Uterus (tissue), 4 donors: ENCODE results near the gene ITPR3. TPM values are rescaled to one million over a fixed set of nuclear protein-coding genes. Genes with fewer than 3 reads are reported as not detected.

ENCODE experiments used
- DNase-seq, 2 donors: peaks; one replicate each; pipeline ENCODE4 v3.0.0-alpha.2; 2019 to 2020
- H3K27ac ChIP-seq, 2 donors: fragments of 200-600 bp; sonication (generic); 1 replicate in 1 of 2; 2 replicates in 1 of 2; pipeline ENCODE4 v1.5.1; 2016 to 2018
- H3K27me3 ChIP-seq, 2 donors: fragments of 200-600 bp; sonication (generic); one replicate each; pipeline ENCODE4 v1.5.1; 2018 to 2019; ENCODE audit warnings: control low read depth in 1 of 2
- H3K36me3 ChIP-seq, 2 donors: fragments of 200-600 bp; sonication (generic); one replicate each; pipeline ENCODE4 v1.5.1; 2019; ENCODE audit warnings: control low read depth in 1 of 2
- H3K4me1 ChIP-seq, 2 donors: fragments of 200-600 bp; sonication (generic); one replicate each; pipeline ENCODE4 v1.5.1; 2018 to 2019; ENCODE audit warnings: control low read depth in 1 of 2
- H3K4me3 ChIP-seq, 2 donors: fragments of 200-600 bp; sonication (generic); 1 replicate in 1 of 2; 2 replicates in 1 of 2; pipeline ENCODE4 v1.5.1; 2018 to 2019; ENCODE audit warnings: mild to moderate bottlenecking in 1 of 2
- H3K9me3 ChIP-seq, 2 donors: fragments of 200-600 bp; sonication (generic); one replicate each; pipeline ENCODE4 v1.5.1; 2019; ENCODE audit warnings: control low read depth in 1 of 2
- POLR2A ChIP-seq, 2 donors: fragments of 450-650 bp; IDR thresholded peaks; one replicate each; pipeline ENCODE4 v1.6.1; 2016; ENCODE audit warnings: antibody characterized with exemption in 2 of 2, mild to moderate bottlenecking in 1 of 2, moderate library complexity in 1 of 2
- intact Hi-C: fragments of 100-400 bp; cut with DNase I; formaldehyde crosslinking; loops from one replicate; pipeline ENCODE4 v1.15.1; 2023; ENCODE audit warnings: low total_unique reads
- total RNA-seq, 4 donors: library from RNA; depleted of rRNA in 3 of 4; stranded (reverse); fragments of >200 nt in 3 of 4; gene quantifications; one replicate each; pipeline versions ENCODE4 v1.1.0 to v1.2.4, GENCODE V29; 2014 to 2023
- TF ChIP-seq, protein P1 (sequence below), 4 experiments: fragments of 200-600 bp in 2 of 4; fragments of 450-650 bp in 2 of 4; sonication (generic) in 2 of 4; IDR thresholded peaks; one replicate each; pipeline ENCODE4 v1.5.1; 2016 to 2019; ENCODE audit warnings: antibody characterized with exemption in 4 of 4, mild to moderate bottlenecking in 2 of 4, moderate library complexity in 1 of 4
- donor health status: DM: yes; HTN: yes; CAD: no.

The ITPR3 gene
- total RNA-seq, 4 donors from 2014 or later: 11.2 to 27.6 (median 16.1) TPM

DNA sequence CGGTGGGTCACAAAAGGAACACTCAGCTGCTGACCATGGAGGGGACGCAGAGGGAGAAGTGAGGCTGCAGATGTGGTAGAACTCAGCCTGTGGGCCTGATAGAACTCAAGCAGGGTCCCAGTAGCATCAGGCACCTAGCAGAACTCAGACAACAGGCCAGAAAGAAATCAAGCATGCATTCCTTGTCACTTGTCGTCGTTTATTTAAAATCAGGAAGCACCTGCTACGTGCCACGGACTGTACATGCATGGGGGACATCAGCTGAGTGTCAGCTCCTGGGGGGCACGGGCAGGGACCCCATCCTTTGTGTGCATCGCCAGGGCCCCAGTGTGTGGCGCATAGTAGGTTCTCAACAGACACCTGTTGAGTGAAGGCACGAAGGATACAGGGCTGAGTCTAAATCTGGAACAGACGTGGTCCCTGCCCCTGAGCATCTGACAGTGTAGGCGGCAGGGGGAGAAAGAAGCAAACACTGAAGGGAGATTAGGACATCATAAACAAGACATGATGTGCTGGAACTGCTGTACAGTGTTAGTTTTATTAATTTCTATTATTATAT, 57.9 kb downstream of the ITPR3 start:
- Histone ChIP-seq H3K27ac (no peak overlapping the region), H3K9me3 (no peaks in the 10 kb centered on the region), H3K4me3 (no peak overlapping the region), H3K4me1 (no peaks in the 10 kb centered on the region), H3K36me3 (no peaks in the 10 kb centered on the region), H3K27me3 (no peaks in the 10 kb centered on the region)
- intact Hi-C loops: no loop called here
- DNase-seq: no peak
- TF ChIP-seq POLR2A (IDR thresholded peaks at IDR 0.05): no peak
- TF ChIP-seq, protein P1, sequence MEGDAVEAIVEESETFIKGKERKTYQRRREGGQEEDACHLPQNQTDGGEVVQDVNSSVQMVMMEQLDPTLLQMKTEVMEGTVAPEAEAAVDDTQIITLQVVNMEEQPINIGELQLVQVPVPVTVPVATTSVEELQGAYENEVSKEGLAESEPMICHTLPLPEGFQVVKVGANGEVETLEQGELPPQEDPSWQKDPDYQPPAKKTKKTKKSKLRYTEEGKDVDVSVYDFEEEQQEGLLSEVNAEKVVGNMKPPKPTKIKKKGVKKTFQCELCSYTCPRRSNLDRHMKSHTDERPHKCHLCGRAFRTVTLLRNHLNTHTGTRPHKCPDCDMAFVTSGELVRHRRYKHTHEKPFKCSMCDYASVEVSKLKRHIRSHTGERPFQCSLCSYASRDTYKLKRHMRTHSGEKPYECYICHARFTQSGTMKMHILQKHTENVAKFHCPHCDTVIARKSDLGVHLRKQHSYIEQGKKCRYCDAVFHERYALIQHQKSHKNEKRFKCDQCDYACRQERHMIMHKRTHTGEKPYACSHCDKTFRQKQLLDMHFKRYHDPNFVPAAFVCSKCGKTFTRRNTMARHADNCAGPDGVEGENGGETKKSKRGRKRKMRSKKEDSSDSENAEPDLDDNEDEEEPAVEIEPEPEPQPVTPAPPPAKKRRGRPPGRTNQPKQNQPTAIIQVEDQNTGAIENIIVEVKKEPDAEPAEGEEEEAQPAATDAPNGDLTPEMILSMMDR (IDR thresholded peaks at IDR 0.05): no peak

DNA sequence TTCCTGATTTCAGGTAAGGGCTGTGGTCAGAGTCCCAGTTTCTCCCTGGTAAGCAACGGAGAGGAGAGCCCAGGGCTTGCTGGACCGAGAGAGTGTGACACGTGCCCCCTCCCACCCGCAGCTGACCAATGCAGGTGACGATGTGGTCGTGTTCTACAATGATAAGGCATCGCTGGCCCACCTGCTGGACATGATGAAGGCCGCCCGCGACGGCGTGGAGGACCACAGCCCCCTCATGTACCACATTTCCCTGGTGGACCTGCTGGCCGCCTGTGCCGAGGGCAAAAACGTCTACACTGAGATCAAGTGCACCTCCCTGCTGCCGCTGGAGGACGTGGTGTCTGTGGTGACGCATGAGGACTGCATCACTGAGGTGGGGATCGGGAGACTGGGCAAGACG, 58.6 kb downstream of the ITPR3 start:
- Histone ChIP-seq H3K27ac (no peak overlapping the region), H3K27me3 (no peaks in the 10 kb centered on the region), H3K9me3 (no peaks in the 10 kb centered on the region), H3K4me3 (no peak overlapping the region), H3K36me3 (no peaks in the 10 kb centered on the region), H3K4me1 (no peaks in the 10 kb centered on the region)
- intact Hi-C loops: no loop called here
- no peak for TF ChIP-seq POLR2A (IDR thresholded peaks at IDR 0.05)
- TF ChIP-seq, protein P1 (IDR thresholded peaks at IDR 0.05): no peak
- DNase-seq: no peak

DNA sequence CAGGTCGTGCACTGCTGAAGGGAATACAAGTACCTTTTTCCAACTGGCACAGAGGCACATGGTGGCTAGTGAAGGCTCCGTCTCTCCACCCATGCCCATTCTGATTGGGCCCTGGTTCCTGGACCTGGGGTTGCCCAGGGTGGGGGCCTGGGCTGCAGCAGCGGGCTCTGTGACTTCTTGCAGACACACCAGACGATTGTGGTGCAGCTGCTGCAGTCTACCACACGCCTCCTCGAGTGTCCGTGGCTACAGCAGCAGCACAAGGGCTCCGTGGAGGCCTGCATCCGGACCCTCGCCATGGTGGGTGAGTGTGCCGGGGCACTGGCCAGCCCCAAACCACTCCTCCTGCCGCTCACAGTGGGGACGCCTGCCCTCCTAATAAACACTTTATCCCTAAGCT, 61.2 kb downstream of the ITPR3 start:
- no peaks in the 10 kb centered on the region for H3K36me3 ChIP-seq
- no peaks in the 10 kb centered on the region for H3K4me1 ChIP-seq
- H3K27me3 ChIP-seq: no peaks in the 10 kb centered on the region
- no peak for DNase-seq
- no peak overlapping the region for H3K4me3 ChIP-seq
- H3K27ac ChIP-seq: no peak overlapping the region
- H3K9me3 ChIP-seq: no peaks in the 10 kb centered on the region
- no peak for TF ChIP-seq POLR2A (IDR thresholded peaks at IDR 0.05)
- TF ChIP-seq, protein P1 (IDR thresholded peaks at IDR 0.05): no peak
- intact Hi-C loops: no loop called here

DNA sequence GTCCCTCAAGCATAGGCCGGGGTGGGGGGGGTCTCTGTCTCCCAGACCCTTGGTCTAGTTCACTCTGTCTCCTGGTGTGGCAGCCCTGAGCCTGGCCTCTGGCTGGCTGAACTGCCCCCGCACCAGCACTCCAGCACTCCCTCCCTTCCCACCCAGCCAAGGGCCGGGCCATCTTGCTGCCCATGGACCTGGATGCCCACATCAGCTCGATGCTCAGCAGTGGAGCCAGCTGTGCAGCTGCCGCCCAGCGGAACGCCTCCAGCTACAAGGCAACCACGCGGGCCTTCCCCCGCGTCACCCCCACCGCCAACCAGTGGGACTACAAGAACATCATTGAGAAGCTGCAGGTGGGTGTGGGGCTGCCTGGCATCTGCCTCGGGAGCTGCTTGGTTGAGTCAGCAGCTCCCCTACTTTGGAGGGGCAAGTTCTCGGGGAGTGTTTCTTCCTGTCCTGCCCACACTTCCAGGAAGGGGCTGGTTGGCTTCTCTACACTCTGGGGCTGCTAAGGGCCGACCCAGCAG, 62.0 kb downstream of the ITPR3 start:
- no peaks in the 10 kb centered on the region for H3K4me1 ChIP-seq
- no peak for DNase-seq
- intact Hi-C loops: no loop called here
- no peaks in the 10 kb centered on the region for H3K9me3 ChIP-seq
- no peak overlapping the region for H3K4me3 ChIP-seq
- H3K27me3 ChIP-seq: no peaks in the 10 kb centered on the region
- H3K27ac ChIP-seq: no peak overlapping the region
- no peaks in the 10 kb centered on the region for H3K36me3 ChIP-seq
- no peak for TF ChIP-seq POLR2A (IDR thresholded peaks at IDR 0.05)
- TF ChIP-seq, protein P1 (IDR thresholded peaks at IDR 0.05): no peak

DNA sequence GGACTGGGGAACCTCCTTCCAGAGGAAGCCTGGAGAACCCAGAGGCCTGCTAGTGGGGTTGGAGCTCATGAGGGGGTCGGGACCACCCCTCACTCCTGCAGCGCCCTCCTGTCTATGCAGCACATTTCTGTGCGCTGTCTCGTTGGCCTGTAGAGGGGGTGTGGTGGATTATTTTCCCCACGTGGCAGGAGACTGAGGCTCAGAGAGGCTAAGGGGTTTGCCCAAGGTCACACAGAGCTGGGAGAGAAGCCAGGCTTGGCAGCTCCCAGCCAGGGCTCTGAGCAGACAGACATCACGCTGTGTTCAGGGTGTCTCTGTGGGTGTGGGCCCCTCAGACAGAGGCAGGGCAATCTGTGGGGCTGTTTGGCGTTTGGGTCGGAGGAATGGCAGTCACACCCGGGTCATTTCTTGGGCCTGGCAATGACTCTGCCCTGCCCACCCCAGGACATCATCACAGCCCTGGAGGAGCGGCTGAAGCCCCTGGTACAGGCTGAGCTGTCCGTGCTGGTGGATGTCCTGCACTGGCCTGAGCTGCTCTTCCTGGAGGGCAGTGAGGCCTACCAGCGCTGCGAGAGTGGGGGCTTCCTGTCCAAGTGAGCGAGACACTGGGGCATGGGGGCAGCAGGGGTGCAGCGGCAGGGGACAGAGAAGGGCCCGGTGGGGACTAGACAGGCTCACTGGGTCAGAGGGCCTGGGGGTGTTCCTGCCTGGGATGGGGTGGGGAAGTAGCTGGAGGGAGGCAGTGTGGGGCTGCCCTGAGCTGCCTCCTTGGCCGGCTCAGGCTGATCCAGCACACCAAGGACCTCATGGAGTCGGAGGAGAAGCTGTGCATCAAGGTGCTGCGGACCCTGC, 62.7 kb downstream of the ITPR3 start:
- intact Hi-C loops: no loop called here

More for the DNA sequence above, 62.7 kb downstream of the ITPR3 start:
- H3K36me3 ChIP-seq: no peaks in the 10 kb centered on the region
- no peak overlapping the region for H3K4me3 ChIP-seq
- no peaks in the 10 kb centered on the region for H3K4me1 ChIP-seq
- no peak for TF ChIP-seq POLR2A (IDR thresholded peaks at IDR 0.05)
- TF ChIP-seq, protein P1 (IDR thresholded peaks at IDR 0.05): no peak
- no peak overlapping the region for H3K27ac ChIP-seq
- H3K27me3 ChIP-seq: no peaks in the 10 kb centered on the region
- DNase-seq: no peak
- no peaks in the 10 kb centered on the region for H3K9me3 ChIP-seq
